Fibroblast of skin of left quadriceps (primary cell): ENCODE results near the gene SYNDIG1.

Experiments
- DNase-seq, 2 experiments: peaks; one replicate each; pipeline ENCODE4 v3.0.0-alpha.2; 2013; ENCODE audit warnings: low read depth in 2 of 2

The SYNDIG1 gene

DNA sequence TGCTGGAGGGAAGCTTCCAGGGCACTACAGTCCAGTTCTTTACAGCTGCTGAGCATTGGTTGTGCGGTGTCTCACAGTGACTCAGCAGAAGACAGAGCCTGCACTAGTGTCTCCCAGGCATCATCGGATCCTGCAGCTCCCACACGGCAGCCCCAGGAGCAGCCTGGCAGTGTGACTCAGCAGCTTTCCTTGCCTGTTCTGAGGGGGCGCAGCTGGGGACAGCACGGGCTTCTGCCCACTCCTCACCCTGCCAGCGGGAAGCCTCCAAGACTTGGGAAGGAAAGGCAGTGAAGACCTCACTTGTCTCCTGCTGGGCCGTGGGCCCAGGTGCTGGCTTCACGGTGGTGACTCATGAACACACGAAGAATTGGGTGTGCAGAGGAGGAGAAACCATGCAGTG is 165.4 kb downstream of the SYNDIG1 start:
- peak; percentile 70 to 73 for DNase-seq

DNA sequence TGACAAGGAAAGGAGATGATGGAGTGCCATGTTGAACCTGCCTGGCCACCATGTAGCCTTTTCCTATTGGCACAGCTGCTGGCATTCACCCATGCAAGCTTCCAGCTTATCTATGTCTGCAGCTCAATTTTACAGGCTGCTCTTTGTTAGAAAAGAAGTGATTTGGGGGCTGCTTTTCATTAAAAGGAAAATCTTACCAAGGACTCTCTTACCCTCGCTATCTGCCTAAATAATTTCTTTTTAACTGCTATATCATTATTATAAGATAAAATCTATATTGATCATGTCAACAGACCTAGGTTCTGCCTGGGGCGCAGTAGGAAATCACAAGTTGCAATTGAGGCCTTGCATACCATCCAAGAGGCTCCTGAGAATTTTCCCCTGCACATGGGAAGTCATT is 167.2 kb downstream of the SYNDIG1 start:
- no peak for DNase-seq

DNA sequence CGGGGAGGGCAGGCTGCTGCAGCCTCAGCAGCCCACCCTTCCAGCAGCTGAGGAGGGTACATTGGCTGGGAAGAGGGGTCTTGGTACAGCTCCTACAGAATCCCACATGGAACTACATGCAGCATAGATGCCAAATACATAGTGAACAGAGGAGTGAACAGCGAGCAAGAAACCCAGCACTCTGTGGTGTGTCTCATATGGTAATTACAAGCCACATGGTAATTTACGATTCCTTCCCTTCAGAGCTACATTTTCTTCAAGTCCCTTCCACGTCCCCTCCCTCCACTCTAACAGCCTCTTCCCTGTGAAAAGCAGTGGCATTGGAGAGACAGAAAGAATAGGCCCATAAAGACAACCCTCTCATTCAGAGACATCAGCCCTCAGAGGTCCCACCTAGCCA is 167.7 kb downstream of the SYNDIG1 start:
- no peak for DNase-seq

DNA sequence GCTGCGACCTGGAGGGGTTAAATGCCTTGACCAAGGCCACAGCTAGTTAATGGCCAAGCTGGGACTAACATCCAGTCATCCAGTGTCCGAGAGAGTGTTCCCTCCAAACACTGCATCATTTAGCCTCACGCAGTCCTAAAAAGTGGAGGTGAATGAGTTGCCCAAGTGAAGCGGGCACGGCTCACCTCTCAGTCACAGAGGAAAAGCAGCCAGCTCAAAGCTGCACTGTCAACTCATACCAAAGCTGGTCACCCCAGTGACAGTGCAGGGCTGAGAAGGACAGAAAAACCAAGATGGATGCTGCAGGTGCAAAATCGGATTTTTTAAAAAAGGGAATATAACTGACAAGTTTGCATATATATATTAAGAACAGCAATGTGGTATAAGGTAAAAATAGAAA is 168.5 kb downstream of the SYNDIG1 start:
- no peak for DNase-seq

DNA sequence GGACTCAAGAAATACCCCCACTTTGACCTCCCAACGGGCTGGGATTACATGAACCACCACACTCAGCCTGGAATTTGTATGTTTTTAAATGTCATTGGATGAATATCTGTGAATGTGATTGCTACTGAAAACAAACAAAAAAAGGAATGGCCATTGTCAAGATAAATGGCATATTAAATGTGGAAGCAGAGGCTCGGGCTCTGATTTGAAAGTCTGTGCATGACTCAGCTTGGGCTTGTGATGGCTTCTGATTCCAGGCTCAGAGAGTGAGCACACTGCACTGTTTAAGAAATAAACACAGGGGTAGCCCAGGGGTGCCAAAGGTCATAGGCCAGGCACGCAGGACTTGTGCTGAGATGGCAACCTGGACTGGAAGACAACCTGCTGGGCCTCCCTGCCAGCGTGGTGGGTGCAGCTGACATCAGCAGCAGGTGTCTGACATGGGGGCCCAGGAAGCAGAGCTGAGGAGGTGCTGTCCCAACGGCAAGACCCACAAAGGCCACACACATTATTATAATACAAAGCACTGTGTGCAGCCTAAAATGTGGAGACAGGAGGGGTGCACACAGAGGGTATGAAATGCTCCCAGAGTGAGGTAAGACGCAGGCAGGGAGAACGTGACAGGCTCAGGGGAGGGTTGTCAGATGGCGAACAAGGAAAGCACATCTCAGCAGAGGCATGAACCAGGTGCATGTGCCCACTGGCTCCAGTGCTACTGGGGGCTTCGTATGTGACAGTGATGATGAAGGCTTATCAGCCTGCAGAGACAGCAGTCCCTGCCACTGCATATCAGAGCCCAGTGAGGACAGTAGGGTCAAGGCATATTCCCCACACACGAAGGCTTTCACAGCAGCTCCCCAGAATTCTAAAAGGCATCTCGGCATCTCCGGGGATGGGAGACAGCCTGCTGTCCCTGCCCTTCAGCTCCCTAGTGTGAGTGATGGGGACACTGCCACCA is 169.4 kb downstream of the SYNDIG1 start:
- DNase-seq, result no peak

DNA sequence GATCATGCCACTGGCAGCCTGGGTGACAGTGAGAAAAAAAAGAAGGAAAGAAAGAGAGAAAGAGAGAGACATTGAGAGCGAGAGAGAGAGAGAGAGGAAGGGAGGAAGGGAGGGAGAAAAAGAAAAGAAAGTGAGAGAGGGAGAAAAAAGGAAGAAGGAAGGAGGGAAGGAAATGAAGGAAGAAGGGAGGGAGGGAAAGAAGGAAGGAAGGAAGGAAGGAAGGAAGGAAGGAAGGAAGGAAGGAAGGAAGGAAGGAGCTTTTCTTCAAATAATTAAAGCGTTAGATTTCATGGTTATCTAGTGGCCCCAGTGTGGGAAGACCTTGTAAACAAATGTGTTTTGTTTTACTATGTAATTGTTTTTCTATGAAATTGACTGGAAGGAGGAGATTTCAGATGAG is 170.8 kb downstream of the SYNDIG1 start:
- DNase-seq, result no peak

DNA sequence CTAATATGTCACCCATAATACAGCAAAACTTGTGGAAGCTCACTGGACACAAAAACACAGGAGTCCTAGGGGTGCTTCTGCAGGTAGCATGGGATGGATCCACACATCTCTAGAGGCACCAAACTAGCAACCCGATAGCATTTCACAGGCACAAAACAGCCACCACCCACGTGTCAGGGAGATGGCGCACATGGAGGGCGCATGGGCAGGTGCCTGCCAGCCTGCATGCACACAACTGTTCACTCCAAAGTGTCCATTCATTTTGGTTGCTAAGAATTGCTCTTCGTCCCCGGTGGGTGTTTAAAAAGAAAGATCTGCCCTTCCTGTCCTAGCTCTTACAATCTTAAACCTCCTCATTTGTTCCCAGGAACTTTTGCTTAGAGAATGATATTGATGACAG is 171.3 kb downstream of the SYNDIG1 start:
- no peak for DNase-seq

DNA sequence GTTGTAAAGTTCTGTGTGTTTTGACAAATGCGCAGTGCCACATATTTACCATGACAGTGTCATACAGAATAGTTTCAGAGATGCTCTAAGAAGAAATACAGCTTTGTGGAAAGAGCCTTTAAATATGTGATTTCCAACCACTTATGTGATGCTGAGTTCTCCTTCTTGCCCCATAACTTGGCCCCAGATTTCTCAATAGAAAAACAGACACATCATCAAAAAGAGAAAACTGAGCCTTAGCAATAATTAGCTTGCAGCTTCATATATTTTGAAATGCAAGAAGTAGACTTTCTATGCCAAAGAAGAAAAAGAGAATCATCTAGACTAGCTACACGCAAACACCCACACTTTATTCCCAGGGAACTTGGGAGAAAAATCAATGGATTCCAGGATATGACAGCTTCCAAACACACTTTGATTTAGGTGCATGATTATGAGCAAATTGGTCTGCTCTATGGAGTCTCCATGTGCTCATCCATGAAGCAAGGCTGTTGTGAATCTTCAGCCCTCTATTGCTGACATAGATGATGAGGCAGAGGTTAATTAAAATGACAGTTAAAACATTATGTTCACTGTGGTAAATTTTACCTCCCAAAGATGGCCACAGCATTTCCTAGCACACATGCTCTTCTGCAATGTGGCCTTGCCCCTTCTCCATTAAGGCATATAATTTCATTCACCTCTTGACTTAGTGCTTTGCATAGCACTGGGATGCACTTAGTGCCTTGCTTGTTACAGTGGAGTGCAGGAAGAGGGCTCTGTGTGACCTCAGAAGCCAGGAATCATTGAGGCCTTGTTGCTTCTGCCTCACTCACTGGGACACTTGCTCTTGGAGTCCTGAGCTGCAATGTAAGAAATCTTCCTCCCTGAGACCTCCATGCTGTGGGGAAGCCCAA is 174.6 kb downstream of the SYNDIG1 start:
- DNase-seq, result no peak

DNA sequence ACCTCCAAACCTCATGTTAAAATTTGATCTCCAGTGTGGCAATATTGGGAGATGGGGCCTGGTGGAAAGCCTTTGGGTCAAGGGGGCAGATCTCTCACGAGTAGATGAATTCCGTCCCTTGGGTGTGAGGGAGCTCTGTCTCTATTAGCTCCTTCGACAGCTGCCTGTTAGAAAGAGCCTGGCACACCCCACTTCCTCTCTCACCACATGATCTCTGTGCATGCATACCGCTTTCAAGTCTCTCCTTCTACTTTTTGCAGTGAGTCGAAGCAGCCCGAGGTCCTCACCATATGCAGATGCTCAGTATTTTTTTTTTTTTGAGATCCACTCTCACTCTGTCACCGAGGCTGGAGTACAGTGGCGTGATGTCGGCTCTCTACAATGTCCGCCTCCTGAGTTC is 176.9 kb downstream of the SYNDIG1 start:
- no peak for DNase-seq

DNA sequence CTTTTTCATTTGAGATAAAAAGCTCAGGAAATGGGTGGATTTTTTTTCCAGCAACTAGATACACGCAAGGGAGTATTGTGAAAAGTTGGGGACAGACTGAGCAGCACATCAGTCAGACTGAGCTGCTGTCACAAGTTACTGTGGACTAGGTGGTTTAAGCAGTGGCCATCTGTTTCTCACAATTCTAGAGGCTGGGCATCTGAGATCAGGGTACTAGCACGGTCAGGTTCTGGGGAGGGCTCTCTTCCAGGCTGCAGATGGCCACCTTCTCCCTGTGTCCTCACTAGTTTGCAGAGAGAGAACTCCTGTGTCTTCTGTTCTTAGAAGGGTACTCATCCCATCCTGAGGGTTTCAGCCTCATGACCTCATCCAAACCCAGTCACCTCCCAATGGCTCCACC is 178.3 kb downstream of the SYNDIG1 start:
- no peak for DNase-seq

DNA sequence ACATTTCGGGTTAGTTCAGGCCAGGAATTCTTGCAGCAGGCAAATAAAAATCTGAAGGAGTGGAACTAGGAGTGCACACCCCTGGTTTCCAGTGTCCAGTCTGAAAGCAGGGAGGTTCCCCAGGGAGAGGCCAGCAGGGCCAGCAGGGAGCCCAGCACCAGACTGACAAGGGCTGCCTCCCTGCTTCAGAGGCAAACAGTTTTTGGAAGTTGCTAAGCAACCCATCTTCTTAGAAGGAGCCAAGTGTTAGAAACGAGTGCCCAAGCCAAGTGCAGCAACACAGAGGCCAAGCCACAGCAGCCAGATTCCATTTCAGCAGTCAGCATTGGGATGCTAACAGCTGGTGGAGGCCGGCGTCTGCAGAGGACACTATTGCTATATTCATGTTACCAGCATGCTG is 179.1 kb downstream of the SYNDIG1 start:
- DNase-seq, result no peak

DNA sequence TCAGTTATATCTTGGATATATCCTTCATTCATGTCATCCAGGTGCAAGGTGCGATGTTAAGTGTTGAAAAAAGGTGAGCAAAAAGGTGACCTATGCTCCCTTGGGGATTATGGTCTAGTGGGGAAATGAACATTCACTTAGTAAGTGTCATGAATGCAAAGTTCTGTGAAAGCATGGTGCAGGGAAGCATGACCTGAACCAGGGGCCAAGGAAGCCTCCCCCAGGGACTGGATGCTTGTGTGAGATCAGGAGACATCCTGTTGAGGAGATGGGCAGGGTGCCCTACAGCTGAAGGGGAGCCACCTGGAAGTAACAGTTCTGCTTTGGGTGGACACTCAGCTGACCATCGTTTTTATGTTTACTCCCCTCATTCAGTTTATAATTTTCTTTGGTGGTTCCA is 179.5 kb downstream of the SYNDIG1 start:
- no peak for DNase-seq

DNA sequence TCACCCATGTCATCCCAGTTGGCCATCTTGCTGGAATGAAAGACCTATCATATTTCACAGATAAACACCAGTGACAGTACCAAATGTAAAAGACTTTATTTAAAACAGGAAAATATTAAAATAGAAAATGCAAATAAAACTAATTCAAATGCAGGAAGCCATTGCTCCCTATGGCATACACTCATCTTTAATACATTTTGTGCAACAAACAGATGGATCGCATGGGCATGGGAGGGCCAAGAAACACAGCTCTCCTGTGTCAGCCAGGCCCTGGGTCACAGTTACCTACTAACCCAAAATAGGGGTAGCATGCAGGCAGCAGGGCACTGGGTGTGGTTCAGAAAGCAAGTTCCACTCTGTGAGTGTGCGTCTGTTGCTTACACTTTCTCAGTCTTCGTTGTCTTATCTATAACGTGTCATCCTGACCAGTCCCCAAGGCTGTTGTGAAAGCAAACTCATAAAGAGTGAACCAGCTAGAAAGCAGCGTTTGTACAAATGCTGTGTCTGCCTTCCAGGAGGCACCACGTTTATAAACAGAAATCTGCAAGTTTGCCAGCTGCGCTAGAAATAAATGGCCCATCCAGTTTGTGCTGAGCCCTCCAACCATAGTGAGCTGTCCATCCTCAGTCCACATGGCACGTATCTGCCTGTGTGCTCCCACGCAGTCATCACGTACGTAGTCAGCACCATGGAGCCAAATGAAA is 180.5 kb downstream of the SYNDIG1 start:
- DNase-seq, result no peak

DNA sequence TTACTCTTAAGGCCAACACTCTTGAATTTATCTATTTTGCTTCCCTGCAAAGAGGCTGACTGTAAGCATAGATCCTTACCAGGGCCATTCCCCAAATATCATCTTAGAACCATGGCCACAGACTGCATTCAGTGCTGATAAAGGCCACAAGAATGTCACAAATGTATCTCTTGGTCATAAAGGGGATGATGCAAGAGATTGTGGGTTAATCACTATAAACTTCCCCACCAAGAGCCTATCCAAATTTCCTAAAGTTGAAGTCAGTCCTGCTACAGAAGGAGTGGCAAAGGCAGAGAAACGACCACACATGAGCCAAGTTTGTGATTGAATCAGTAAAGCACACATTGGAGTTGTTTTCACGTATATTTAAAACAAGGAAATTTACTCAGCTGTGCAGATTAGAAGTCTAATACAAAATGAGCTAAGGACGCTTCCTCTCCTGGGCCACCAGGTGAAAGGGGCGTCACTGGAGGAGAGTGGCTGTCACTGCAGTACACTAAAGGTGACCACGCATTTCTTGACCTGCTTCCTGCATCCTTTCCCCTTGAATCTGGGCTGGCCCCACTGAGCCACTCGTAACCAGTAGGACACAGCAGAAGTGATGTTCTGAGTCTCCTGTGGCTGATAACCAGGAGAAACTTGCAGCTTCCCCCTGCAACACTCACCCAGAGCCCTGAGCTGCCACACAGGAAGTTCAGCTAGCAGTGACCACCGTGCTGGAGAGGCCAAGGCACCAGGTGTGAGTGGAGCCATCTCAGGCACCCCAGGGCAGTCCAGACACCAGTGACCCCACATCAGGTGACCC is 181.9 kb downstream of the SYNDIG1 start:
- DNase-seq, result peak; percentile 93 to 94

DNA sequence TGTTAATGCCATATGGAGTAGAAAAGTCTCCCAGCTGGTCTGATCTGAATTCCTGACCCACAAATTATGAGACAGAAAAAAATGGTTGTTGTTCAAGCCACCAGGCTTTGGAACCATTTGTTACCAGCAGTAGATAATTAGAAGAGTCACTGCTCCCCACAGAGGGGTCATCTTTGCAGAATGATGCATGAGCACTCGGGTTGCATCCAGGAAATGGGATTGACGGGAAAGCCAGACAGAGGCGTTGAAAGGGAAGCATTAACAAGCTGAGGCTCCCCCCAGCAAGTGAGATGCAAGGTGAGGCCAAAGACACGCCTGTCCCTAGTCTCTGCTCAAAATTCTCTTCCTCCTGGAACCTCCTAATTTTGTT is 182.5 kb downstream of the SYNDIG1 start:
- DNase-seq, result no peak

DNA sequence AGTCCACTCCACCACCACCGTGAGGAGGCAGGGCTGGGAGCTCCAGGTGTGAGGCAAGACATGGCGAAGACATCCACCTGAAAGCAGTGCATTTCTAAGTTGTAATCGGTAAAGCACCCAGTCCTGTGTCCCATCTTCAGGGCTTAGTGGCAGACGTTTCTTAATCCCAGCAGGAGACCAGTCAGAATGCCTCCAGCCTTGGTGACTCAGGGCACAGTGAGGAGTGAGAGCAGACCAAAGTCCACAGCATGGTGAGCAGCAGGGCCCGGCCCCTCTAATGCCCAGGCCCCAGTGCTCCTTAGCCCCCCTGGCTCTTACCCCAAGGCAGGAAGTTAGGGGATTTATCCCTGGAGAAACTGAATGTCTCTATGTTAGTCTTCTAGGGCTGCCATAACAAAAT is 183.9 kb downstream of the SYNDIG1 start:
- DNase-seq, result no peak

DNA sequence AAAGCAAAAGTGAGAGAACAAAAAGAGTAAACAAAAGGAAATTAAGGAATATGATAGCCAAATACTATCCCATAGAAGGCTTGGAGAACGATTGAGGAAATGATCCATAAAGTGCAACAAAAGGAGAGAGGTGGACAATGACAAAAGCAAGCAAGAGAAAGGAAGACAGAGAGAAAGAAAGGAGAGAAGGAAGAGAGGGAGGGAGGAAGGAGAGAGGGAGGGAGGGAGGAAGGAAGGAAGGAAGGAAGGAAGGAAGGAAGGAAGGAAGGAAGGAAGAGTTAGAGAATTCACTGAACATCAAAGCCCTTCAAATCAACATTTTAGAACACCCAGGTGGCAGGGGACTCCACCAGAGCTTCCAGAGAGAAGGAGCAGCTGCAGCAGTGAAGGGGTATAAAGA is 185.0 kb downstream of the SYNDIG1 start:
- no peak for DNase-seq

DNA sequence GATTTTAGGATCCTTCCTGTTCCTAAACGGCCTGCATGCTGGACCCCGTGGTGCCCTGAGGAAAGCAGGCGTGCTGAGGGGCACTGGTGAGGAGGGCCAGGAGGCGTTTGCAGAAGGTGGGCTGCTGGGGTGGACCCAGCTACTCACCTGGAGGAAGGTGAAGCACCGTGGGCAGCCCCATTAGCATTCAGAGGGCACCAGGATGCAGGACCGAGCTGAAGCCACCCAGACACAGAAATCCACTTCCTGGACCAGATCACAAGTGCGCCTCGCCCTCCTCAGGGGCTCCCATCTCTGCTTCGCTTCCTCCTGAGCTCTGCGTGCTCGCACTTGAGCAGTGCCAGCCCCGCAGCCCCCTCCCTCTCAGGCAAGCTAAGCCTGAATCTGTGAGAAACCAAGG is 187.0 kb downstream of the SYNDIG1 start:
- DNase-seq, result no peak

DNA sequence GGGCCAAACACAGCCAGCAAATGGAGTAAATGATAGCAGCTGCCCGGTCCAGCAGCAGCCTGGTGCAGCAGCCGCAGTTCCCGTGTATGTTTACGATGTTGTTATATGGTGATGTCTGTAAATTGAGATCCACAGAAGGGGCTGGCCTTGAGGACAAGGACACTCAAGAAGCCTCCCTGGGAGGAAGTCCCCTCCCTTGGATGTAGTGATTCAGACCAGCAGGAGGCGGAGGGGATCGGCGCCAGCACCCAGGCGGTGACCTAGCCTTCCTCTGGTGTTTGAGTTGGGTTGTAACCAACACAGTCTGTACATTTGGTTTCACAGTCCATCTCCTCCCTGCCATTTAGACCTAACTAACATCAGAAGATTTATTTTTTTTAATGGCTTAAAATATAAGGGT is 187.8 kb downstream of the SYNDIG1 start:
- DNase-seq, result no peak

DNA sequence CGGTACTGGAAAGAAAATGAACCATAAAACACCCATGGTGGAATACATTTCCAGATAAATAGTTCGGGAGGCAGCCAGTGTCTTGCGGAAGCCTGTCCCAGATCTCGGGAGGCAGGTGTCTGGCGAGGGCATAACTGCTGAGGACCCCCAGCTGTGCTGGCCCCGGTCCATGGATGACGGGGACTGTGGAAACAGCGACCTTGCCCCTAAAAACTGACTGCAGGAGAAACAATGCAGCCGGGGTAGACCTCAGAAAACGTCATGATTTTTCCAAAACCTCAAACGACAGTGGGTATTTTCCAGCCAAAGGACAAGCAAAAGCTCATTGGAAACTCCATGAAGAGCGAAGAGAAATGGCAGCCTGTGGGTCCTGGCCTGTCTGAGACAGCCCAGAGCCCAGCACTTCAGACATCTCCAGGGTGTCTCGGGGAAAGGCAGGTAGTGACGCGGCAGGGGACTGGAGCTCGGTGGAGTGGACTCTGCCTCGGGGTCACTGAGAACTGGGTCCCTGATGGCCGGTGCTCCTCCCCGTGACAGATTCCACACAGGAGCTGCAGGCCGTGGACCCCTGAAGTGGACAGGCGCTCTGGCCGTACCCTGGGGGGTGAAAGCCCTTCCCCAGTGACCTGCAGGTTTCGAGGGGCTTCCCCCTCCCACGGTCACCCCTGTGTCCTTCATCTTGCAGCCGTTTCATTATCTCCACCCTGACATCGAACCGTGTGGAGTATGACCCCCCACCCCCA is 188.6 kb downstream of the SYNDIG1 start:
- DNase-seq, result no peak
